Suprapubic skin (tissue), 4 donors: ENCODE measurements around the gene PACSIN2.

ENCODE experiments used
- CTCF ChIP-seq, 2 donors: fragments of 200-600 bp in 1 of 2; fragments of 450-650 bp in 1 of 2; sonication (generic) in 1 of 2; IDR thresholded peaks; one replicate each; pipeline ENCODE4 v1.5.1; 2016 to 2019; ENCODE audit warnings: antibody characterized with exemption in 2 of 2, mild to moderate bottlenecking in 1 of 2, moderate library complexity in 1 of 2
- POLR2A ChIP-seq, 2 donors: fragments of 450-650 bp; IDR thresholded peaks; one replicate each; pipeline ENCODE4 v1.6.1; 2017; ENCODE audit warnings: antibody characterized with exemption in 2 of 2, mild to moderate bottlenecking in 2 of 2, moderate library complexity in 2 of 2
- POLR2AphosphoS5 ChIP-seq, 3 donors: sonication (generic); formaldehyde crosslinking; IDR thresholded peaks; one replicate each; pipeline ENCODE4 v1.6.1; 2017; ENCODE audit warnings: antibody characterized with exemption in 3 of 3

GRCh38 chr22:42976217-42976933, 38.6 kb downstream of the PACSIN2 start:
- TF ChIP-seq POLR2A (IDR thresholded peaks at IDR 0.05): no peak
- TF ChIP-seq CTCF (IDR thresholded peaks at IDR 0.05): no peak
- no peak for TF ChIP-seq POLR2AphosphoS5 (IDR thresholded peaks at IDR 0.05)
